Testis (tissue), 5 donors: ENCODE measurements around the gene MAP1LC3A. TPM values are rescaled to one million over a fixed set of nuclear protein-coding genes. Genes with fewer than 3 reads are reported as not detected.

Experiments
- DNase-seq: peaks from one replicate; pipeline ENCODE4 v3.0.0-alpha.2; 2019
- H3K27ac ChIP-seq, 2 donors: fragments of 200-600 bp; sonication (generic); one replicate each; pipeline ENCODE4 v1.5.1; 2019
- H3K27me3 ChIP-seq: fragments of 200-600 bp; sonication (generic); one replicate; pipeline ENCODE4 v1.5.1; 2019
- H3K36me3 ChIP-seq: fragments of 200-600 bp; sonication (generic); one replicate; pipeline ENCODE4 v1.5.1; 2017; ENCODE audit warnings: low read depth; ENCODE audit errors: missing control alignments
- H3K4me1 ChIP-seq: fragments of 200-600 bp; sonication (generic); one replicate; pipeline ENCODE4 v1.5.1; 2019
- H3K4me3 ChIP-seq, 2 donors: fragments of 200-600 bp; sonication (generic); one replicate each; pipeline ENCODE4 v1.5.1; 2017 to 2019
- H3K9me3 ChIP-seq: fragments of 200-600 bp; sonication (generic); one replicate; pipeline ENCODE4 v1.5.1; 2017
- POLR2A ChIP-seq: fragments of 450-650 bp; IDR thresholded peaks from one replicate; pipeline ENCODE4 v1.6.1; 2017; ENCODE audit warnings: antibody characterized with exemption, mild to moderate bottlenecking, moderate library complexity
- whole genome bisulfite sequencing, 2 donors: methylation state at CpG; one replicate each; pipeline ENCODE4 v1.1.5; 2018; 5-methylcytosine and 5-hydroxymethylcytosine counted together
- intact Hi-C: fragments of 100-400 bp; cut with DNase I; formaldehyde crosslinking; loops from one replicate; pipeline ENCODE4 v1.15.1; 2023; ENCODE audit warnings: low total_unique reads
- long read RNA-seq, 2 donors: transcript quantifications; one replicate each; lab custom pipeline, GENCODE V29; 2026
- polyA plus RNA-seq: library from polyadenylated mRNA; stranded (reverse); fragments of 350-450 nt; fragmentation: Illumina TruSeq; extraction: RNeasy Lipid Tissue Mini Kit (QIAGEN cat#74804); gene quantifications from one replicate; pipeline ENCODE4 v1.2.3, GENCODE V29; 2014; ENCODE audit warnings: low read depth, low replicate concordance; ENCODE audit not compliant: insufficient read depth
- total RNA-seq, 2 donors: library from RNA; depleted of rRNA; stranded (reverse); fragments of >200 nt; gene quantifications; one replicate each; pipeline ENCODE4 v1.2.3, GENCODE V29; 2016
- TF ChIP-seq, protein P1 (sequence below), 3 experiments: fragments of 450-650 bp in 2 of 3; fragments of 200-600 bp in 1 of 3; sonication (generic) in 1 of 3; IDR thresholded peaks; one replicate each; pipeline ENCODE4 v1.5.1; 2016 to 2019; ENCODE audit warnings: antibody characterized with exemption in 3 of 3, mild to moderate bottlenecking in 2 of 3, moderate library complexity in 1 of 3

Gene MAP1LC3A
- 100 to 1,000 TPM in 1 of 2 donors, 10 to 100 TPM in 1; 100.0 to 104 TPM for total RNA-seq
- 62.9 TPM for polyA plus RNA-seq
- long read RNA-seq, donor 1, transcript MAP1LC3A-201 (4 exons, 1,574 nt) = major isoform, 30 of 38 reads
- long read RNA-seq, donor 1, partial matches to known transcripts = 5 of 38 reads
- long read RNA-seq, donor 1, other reads (novel, unspliced or antisense) = 0 of 38 reads
- long read RNA-seq, donor 2, transcript MAP1LC3A-201 (4 exons, 1,574 nt) = major isoform, 22 of 23 reads
- long read RNA-seq, donor 2, partial matches to known transcripts = 0 of 23 reads
- long read RNA-seq, donor 2, other reads (novel, unspliced or antisense) = 0 of 23 reads

GRCh38 chr20:34558320-34559218 is at the start of gene MAP1LC3A:
Gene MAP1LC3A, plus strand, starts transcription at chr20:34558718. Its CDS starts 151 bp downstream, at chr20:34558869.
- WGBS, 2 donors = 0 to 2% methylated on average over 7 to 89 of the region's 103 CpGs
- no peaks in the 10 kb centered on the region for H3K36me3 ChIP-seq

DNA sequence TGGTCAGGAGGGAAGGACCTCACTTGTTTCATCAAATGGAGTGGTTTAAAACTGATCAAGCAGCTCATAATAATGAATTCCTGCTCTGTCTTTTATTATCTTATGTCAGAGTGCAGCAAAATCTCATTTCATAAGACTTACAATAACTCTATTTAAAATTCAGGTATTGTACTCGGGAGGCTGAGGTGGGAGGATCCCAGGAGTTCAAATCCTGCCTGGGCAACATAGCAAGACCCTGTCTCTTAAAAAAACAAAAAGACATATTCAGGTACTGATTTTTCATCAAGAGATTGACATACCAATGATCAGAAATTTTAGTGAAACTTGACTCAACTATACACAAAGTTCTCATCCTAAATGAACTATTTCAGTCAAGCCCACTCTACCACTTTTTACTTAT is 47.9 kb upstream of the MAP1LC3A start:
- DNase-seq = no peak
- TF ChIP-seq POLR2A = no peak
- TF ChIP-seq, protein P1, sequence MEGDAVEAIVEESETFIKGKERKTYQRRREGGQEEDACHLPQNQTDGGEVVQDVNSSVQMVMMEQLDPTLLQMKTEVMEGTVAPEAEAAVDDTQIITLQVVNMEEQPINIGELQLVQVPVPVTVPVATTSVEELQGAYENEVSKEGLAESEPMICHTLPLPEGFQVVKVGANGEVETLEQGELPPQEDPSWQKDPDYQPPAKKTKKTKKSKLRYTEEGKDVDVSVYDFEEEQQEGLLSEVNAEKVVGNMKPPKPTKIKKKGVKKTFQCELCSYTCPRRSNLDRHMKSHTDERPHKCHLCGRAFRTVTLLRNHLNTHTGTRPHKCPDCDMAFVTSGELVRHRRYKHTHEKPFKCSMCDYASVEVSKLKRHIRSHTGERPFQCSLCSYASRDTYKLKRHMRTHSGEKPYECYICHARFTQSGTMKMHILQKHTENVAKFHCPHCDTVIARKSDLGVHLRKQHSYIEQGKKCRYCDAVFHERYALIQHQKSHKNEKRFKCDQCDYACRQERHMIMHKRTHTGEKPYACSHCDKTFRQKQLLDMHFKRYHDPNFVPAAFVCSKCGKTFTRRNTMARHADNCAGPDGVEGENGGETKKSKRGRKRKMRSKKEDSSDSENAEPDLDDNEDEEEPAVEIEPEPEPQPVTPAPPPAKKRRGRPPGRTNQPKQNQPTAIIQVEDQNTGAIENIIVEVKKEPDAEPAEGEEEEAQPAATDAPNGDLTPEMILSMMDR (IDR thresholded peaks at IDR 0.05) = no peak
- 65 to 83% methylated on average over 1 of the region's 1 CpG for WGBS, 2 donors
- Histone ChIP-seq H3K27ac (no peak overlapping the region), H3K4me1 (no peaks in the 10 kb centered on the region), H3K9me3 (no peaks in the 10 kb centered on the region), H3K36me3 (no peaks in the 10 kb centered on the region), H3K4me3 (no peak overlapping the region), H3K27me3 (no peaks in the 10 kb centered on the region)
- intact Hi-C loops = no loop called here

More at GRCh38 chr20:34558320-34559218, at the start of gene MAP1LC3A:
- Histone ChIP-seq H3K4me1 (peaks cover 4% of the 10 kb centered on the region), H3K9me3 (no peaks in the 10 kb centered on the region), H3K27ac (peak within 1 kb of the TSS; percentile 87 to 98), H3K27me3 (no peaks in the 10 kb centered on the region), H3K4me3 (peak within 1 kb of the TSS; percentile 82 to 86)
- DNase-seq = peak; percentile 98
- intact Hi-C loops = no loop called here
- TF ChIP-seq, protein P1 (IDR thresholded peaks at IDR 0.05) = peak in 1 of 3 experiments; percentile 20
- peak; percentile 28 for TF ChIP-seq POLR2A

- no peak overlapping the region for H3K27ac ChIP-seq
- no peak for TF ChIP-seq POLR2A
- TF ChIP-seq, protein P1 (IDR thresholded peaks at IDR 0.05) = no peak
- WGBS, 2 donors = 72 to 88% methylated on average over 3 of the region's 3 CpGs
- H3K27me3 ChIP-seq = no peaks in the 10 kb centered on the region
- H3K36me3 ChIP-seq = no peaks in the 10 kb centered on the region
- no peaks in the 10 kb centered on the region for H3K4me1 ChIP-seq
- DNase-seq = no peak
- no peak overlapping the region for H3K4me3 ChIP-seq
- no peaks in the 10 kb centered on the region for H3K9me3 ChIP-seq
- intact Hi-C loops = no loop called here
Observed at GRCh38 chr20:34511891-34512265, 46.6 kb upstream of the MAP1LC3A start.

- 81 to 91% methylated on average over 4 of the region's 4 CpGs for WGBS, 2 donors
- Histone ChIP-seq H3K27ac (no peak overlapping the region), H3K4me3 (no peak overlapping the region), H3K9me3 (no peaks in the 10 kb centered on the region), H3K36me3 (no peaks in the 10 kb centered on the region), H3K27me3 (no peaks in the 10 kb centered on the region), H3K4me1 (no peaks in the 10 kb centered on the region)
- DNase-seq = no peak
- no peak for TF ChIP-seq POLR2A
- TF ChIP-seq, protein P1 (IDR thresholded peaks at IDR 0.05) = no peak
- intact Hi-C loops = no loop called here
Observed at GRCh38 chr20:34512266-34512954, 46.1 kb upstream of the MAP1LC3A start.
